Muscle layer of duodenum (tissue), 2 donors: ENCODE results near the gene TRIM66.

Experiments
- H3K27ac ChIP-seq: one replicate; pipeline ENCODE4 v1.7.0; 2013; ENCODE audit warnings: mild to moderate bottlenecking, low read length
- H3K27me3 ChIP-seq: one replicate; pipeline ENCODE4 v1.7.0; 2013; ENCODE audit warnings: low read depth, mild to moderate bottlenecking, control low read depth, low read length
- H3K36me3 ChIP-seq, 2 donors: one replicate each; pipeline ENCODE4 v1.7.0; 2013; ENCODE audit warnings: low read length in 2 of 2, control low read depth in 1 of 2, mild to moderate bottlenecking in 1 of 2; ENCODE audit not compliant: insufficient read depth in 2 of 2, control insufficient read depth in 1 of 2
- H3K4me1 ChIP-seq, 2 donors: one replicate each; pipeline ENCODE4 v1.7.0; 2013; ENCODE audit warnings: low read length in 2 of 2, mild to moderate bottlenecking in 2 of 2, control low read depth in 1 of 2, moderate library complexity in 1 of 2; ENCODE audit not compliant: insufficient read depth in 2 of 2, control insufficient read depth in 1 of 2
- H3K4me3 ChIP-seq, 2 donors: one replicate each; pipeline ENCODE4 v1.7.0; 2013; ENCODE audit warnings: low read length in 2 of 2, low read depth in 1 of 2, mild to moderate bottlenecking in 1 of 2
- H3K9me3 ChIP-seq, 2 donors: one replicate each; pipeline ENCODE4 v1.7.0; 2013; ENCODE audit warnings: low read length in 2 of 2, control low read depth in 1 of 2, mild to moderate bottlenecking in 1 of 2; ENCODE audit not compliant: control insufficient read depth in 1 of 2
- donor health status: healthy.

Gene TRIM66

GRCh38 chr11:8713760-8714454, 31.4 kb upstream of the TRIM66 start:
- no peak overlapping the region for H3K4me3 ChIP-seq
- no peaks in the 10 kb centered on the region for H3K27me3 ChIP-seq
- H3K27ac ChIP-seq: no peak overlapping the region
- peaks cover 26 to 38% of the 10 kb centered on the region in 2 donors for H3K36me3 ChIP-seq
- peaks cover 18 to 51% of the 10 kb centered on the region in 2 donors for H3K4me1 ChIP-seq
- no peaks in the 10 kb centered on the region for H3K9me3 ChIP-seq

DNA sequence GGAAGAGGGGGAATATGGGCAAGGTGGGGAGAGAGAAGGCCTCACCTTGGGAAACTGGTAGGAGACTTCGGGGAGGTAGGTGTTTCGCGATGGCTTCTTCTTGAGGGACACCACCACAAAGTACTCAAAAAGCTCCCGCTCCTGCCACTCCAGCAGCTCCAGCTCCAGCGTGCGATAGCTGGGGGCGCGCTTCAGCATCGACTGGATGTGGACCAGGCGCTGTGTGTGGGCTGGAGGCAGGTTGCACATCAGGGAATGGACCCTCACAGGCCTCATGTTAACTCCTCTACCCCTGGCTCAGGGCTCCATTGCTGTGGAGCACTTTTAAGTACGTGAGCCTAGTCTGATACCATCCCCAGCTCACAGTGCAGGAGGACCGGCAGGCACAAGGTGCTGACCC, 30.0 kb upstream of the TRIM66 start:
- Histone ChIP-seq H3K36me3 (peaks cover 31 to 38% of the 10 kb centered on the region in 2 donors), H3K27ac (no peak overlapping the region), H3K9me3 (no peaks in the 10 kb centered on the region), H3K4me1 (peaks cover 11 to 51% of the 10 kb centered on the region in 2 donors), H3K27me3 (no peaks in the 10 kb centered on the region), H3K4me3 (no peak overlapping the region)

- no peak overlapping the region for H3K27ac ChIP-seq
Measured at GRCh38 chr11:8711895-8712442, 29.5 kb upstream of the TRIM66 start.

GRCh38 chr11:8709777-8710176, 27.3 kb upstream of the TRIM66 start:
- Histone ChIP-seq H3K36me3 (peaks cover 26 to 40% of the 10 kb centered on the region in 2 donors), H3K9me3 (no peaks in the 10 kb centered on the region)

More at GRCh38 chr11:8711895-8712442, 29.5 kb upstream of the TRIM66 start:
- Histone ChIP-seq H3K9me3 (no peaks in the 10 kb centered on the region), H3K4me3 (no peak overlapping the region), H3K27me3 (no peaks in the 10 kb centered on the region), H3K36me3 (peaks cover 26 to 38% of the 10 kb centered on the region in 2 donors), H3K4me1 (peaks cover 5 to 45% of the 10 kb centered on the region in 2 donors)

GRCh38 chr11:8709002-8709672, 26.7 kb upstream of the TRIM66 start:
- Histone ChIP-seq H3K27me3 (no peaks in the 10 kb centered on the region), H3K27ac (peak overlapping the region; percentile 81), H3K4me1 (peaks cover 4 to 20% of the 10 kb centered on the region in 2 donors), H3K9me3 (no peaks in the 10 kb centered on the region), H3K4me3 (peak overlapping the region in 1 of 2 donors; percentile 21), H3K36me3 (peaks cover 22 to 37% of the 10 kb centered on the region in 2 donors)

More at GRCh38 chr11:8709777-8710176, 27.3 kb upstream of the TRIM66 start:
- Histone ChIP-seq H3K4me3 (peak overlapping the region in 1 of 2 donors; percentile 21), H3K4me1 (peaks cover 4 to 26% of the 10 kb centered on the region in 2 donors), H3K27me3 (no peaks in the 10 kb centered on the region), H3K27ac (peak overlapping the region; percentile 81)

DNA sequence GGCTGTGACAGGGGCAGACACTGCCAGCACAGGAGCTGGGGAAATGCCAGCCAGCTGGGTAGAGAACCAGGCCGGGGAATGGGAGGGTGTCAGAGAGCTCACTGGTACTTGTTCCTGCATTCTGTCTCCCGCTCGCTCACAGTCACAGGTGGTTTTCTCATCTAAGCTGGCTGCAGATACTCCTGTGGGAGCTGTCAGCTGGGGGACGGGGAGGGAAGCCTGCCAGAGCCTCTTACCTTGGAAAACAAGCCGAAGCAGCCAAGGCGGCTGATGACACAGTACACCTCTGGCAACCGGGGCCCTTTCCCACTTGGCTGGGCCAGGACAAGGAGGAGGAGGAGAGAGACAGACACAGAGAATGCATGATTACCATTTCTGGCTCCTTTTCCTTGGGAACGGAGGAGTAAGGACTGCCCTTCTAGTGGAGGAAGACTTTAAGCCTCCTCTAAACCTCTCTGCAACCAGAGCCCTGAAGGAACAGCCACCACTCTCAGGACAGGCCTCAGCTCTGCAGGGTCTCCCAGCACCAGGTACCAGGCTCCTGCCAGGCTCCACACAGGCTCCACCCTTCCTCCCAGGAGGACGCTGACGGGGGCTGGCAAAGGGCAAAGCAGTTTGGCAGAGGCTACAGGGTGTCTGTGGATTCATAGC, 25.2 kb upstream of the TRIM66 start:
- Histone ChIP-seq H3K27ac (peak overlapping the region; percentile 81), H3K9me3 (no peaks in the 10 kb centered on the region), H3K4me3 (peak overlapping the region in 1 of 2 donors; percentile 43), H3K27me3 (no peaks in the 10 kb centered on the region), H3K4me1 (peaks cover 4 to 20% of the 10 kb centered on the region in 2 donors), H3K36me3 (peaks cover 22 to 41% of the 10 kb centered on the region in 2 donors)

DNA sequence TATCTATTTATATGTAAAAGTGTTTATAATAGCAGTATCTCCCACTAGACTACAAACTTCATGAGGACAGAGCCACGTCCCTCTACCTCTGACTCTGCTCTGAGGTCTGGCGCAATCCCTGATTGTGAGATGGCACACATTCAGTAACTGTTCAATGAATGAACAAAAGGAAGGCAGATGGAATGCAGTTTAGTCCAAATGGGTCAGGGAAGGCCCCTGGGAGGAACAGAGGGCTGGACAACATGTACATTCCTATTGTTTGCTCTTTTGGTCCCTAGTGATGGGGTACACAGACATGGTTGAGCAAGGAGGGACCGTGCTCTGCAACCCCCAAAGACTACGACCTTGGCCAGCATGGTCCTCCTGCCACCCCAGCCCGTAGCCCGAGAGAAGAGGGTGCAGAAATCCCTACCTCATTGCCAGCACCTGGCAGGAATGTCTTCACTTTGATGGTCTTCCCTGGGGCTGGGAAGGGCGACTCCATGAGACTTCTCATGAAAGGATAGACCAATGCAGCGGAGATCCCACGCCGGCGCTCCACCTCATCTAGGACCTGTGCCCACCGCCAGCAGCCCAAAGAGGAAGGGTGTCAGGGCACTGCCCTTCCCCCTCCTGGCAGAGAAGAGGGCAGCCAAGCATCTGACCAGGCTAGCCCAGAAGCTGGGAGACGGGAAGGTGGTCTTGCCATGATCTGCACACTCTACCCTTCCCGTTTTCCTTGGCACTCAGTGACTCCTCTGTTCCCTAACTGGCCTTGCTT, 24.4 kb upstream of the TRIM66 start:
- Histone ChIP-seq H3K27ac (peak overlapping the region; percentile 81), H3K4me1 (peaks cover 4 to 20% of the 10 kb centered on the region in 2 donors), H3K9me3 (no peaks in the 10 kb centered on the region), H3K36me3 (peaks cover 22 to 37% of the 10 kb centered on the region in 2 donors), H3K27me3 (no peaks in the 10 kb centered on the region), H3K4me3 (no peak overlapping the region)

- H3K27me3 ChIP-seq: no peaks in the 10 kb centered on the region
- peaks cover 4 to 24% of the 10 kb centered on the region in 2 donors for H3K4me1 ChIP-seq
- peaks cover 15 to 37% of the 10 kb centered on the region in 2 donors for H3K36me3 ChIP-seq
- H3K27ac ChIP-seq: no peak overlapping the region
- H3K4me3 ChIP-seq: no peak overlapping the region
- no peaks in the 10 kb centered on the region for H3K9me3 ChIP-seq
Measured at GRCh38 chr11:8705146-8705545, 22.7 kb upstream of the TRIM66 start.

- peaks cover 17 to 41% of the 10 kb centered on the region in 2 donors for H3K36me3 ChIP-seq
- H3K27ac ChIP-seq: no peak overlapping the region
- H3K4me1 ChIP-seq: peaks cover 4 to 21% of the 10 kb centered on the region in 2 donors
Measured at GRCh38 chr11:8704136-8704535, 21.7 kb upstream of the TRIM66 start.

GRCh38 chr11:8702598-8702915, 20.1 kb upstream of the TRIM66 start:
- Histone ChIP-seq H3K27me3 (no peaks in the 10 kb centered on the region), H3K36me3 (peaks cover 22 to 54% of the 10 kb centered on the region in 2 donors), H3K9me3 (no peaks in the 10 kb centered on the region), H3K4me1 (peaks cover 0 to 8% of the 10 kb centered on the region in 2 donors), H3K4me3 (no peak overlapping the region), H3K27ac (no peak overlapping the region)

More at GRCh38 chr11:8704136-8704535, 21.7 kb upstream of the TRIM66 start:
- no peak overlapping the region for H3K4me3 ChIP-seq
- H3K9me3 ChIP-seq: no peaks in the 10 kb centered on the region
- no peaks in the 10 kb centered on the region for H3K27me3 ChIP-seq
